RWPE1 (cell line): ENCODE measurements around the gene FUT7.
A peak's percentile ranks its signal among the peaks of the same experiment; 100 is the strongest.

Experiments used
- CTCF ChIA-PET: fragments of 350-600 bp; sonication (Branson Sonifier 250); formaldehyde crosslinking; extraction: SDS; loops from one replicate; lab custom pipeline; 2021; lab: Yijun Ruan, JAX
- POLR2A ChIA-PET: fragments of 400-600 bp; formaldehyde crosslinking; extraction: SDS; loops from one replicate; lab custom pipeline; 2020; ENCODE audit warnings: antibody characterized with exemption; ENCODE audit not compliant: low non-redundant PET; lab: Yijun Ruan, JAX
- DNase-seq: peaks from one replicate; pipeline ENCODE4 v3.0.0; 2012; ENCODE audit warnings: low spot score
- H3K27ac ChIP-seq: fragments of 450-650 bp; 2 replicates; pipeline ENCODE4 v1.5.1; 2017
- CTCF ChIP-seq: fragments of 450-650 bp; conservative IDR thresholded peaks from 2 replicates; pipeline ENCODE4 v1.5.1; 2017; ENCODE audit warnings: low read depth, mild to moderate bottlenecking

Gene FUT7

GRCh38 chr9:137067860-137068538, 36.1 kb upstream of the FUT7 start:
- peak overlapping the region; percentile 85 for H3K27ac ChIP-seq
- ChIA-PET CTCF (interaction anchor here (0.5 to 6.0 kb wide), 22 partner anchors 9 to 881 kb away, joined by 3 to 76 read pairs (median 7); partner anchors contain the start of genes DPP7, NPDC1 and UAP1L1), POLR2A (interaction anchor here (0.7 to 1.0 kb wide), 2 partner anchors 12 to 121 kb away, joined by 3 to 6 read pairs; no protein-coding TSS in a partner anchor)
- peak; percentile 90 for DNase-seq
- peak; percentile 97 for TF ChIP-seq CTCF

GRCh38 chr9:137066096-137066861, 34.4 kb upstream of the FUT7 start:
- no peak for DNase-seq
- POLR2A ChIA-PET: interaction anchor here (1.1 kb wide), 1 partner anchor 339 kb away, joined by 7 read pairs; no protein-coding TSS in a partner anchor
- CTCF ChIA-PET: interaction anchor here (0.7 to 5.8 kb wide), 7 partner anchors 11 to 88 kb away, joined by 3 to 76 read pairs (median 5); partner anchors contain the start of genes DPP7, MAN1B1 and NPDC1
- TF ChIP-seq CTCF: no peak
- peak overlapping the region; percentile 85 for H3K27ac ChIP-seq

- no peak for DNase-seq
- TF ChIP-seq CTCF: no peak
- H3K27ac ChIP-seq: peak overlapping the region; percentile 85
- ChIA-PET POLR2A (interaction anchor here (0.5 kb wide), 2 partner anchors 10 to 21 kb away, joined by 4 to 6 read pairs; no protein-coding TSS in a partner anchor), CTCF (interaction anchor here (1.0 to 5.8 kb wide), 4 partner anchors 16 to 37 kb away, joined by 3 to 76 read pairs (median 18); partner anchors contain the start of genes ABCA2 and NPDC1)
Measured at GRCh38 chr9:137065336-137065967, 33.6 kb upstream of the FUT7 start.

- no peak for TF ChIP-seq CTCF
- CTCF ChIA-PET: interaction anchor here (0.8 to 3.5 kb wide), 14 partner anchors 11 to 287 kb away, joined by 3 to 54 read pairs (median 11); partner anchors contain the start of genes ABCA2, ENTPD2, NPDC1 and UAP1L1
- POLR2A ChIA-PET: interaction anchor here (0.5 kb wide), 1 partner anchor 11 kb away, joined by 6 read pairs; no protein-coding TSS in a partner anchor
- DNase-seq: no peak
- H3K27ac ChIP-seq: peak overlapping the region; percentile 85
Measured at GRCh38 chr9:137064880-137065164, 32.9 kb upstream of the FUT7 start.

GRCh38 chr9:137064027-137064879, 32.4 kb upstream of the FUT7 start:
- DNase-seq: peak; percentile 71
- CTCF ChIA-PET: interaction anchor here (0.6 to 3.5 kb wide), 31 partner anchors 9 to 287 kb away, joined by 3 to 54 read pairs (median 4); partner anchors contain the start of genes ABCA2, ENTPD2, MAN1B1 and NPDC1
- peak; percentile 100 for TF ChIP-seq CTCF
- POLR2A ChIA-PET: interaction anchor here (0.6 kb wide), 2 partner anchors 10 to 89 kb away, joined by 3 to 9 read pairs; partner anchors contain the start of gene ENTPD2
- H3K27ac ChIP-seq: peak overlapping the region; percentile 85
